ENCODE measurements around the gene DGCR6L. TPM values are rescaled to one million over a fixed set of nuclear protein-coding genes. Genes with fewer than 3 reads are reported as not detected.
"Not testable (repeated sequence)": the region's sequence is repeated elsewhere in the genome, so short reads cannot be mapped to it uniquely, and the experiment has no call there.

DGCR6L gene
- total RNA-seq, 4 donors from 2014 or later, result 62.5 to 123 (median 90.8) TPM

- 96% methylated on average over 13 of the region's 13 CpGs for WGBS, 2 donors
- intact Hi-C loops (cut with DNase I), result no loop called here
- Histone ChIP-seq H3K4me3 (replicated peaks in 1 of 3) (no peak overlapping the region), H3K9me3 (no peaks in the 10 kb centered on the region), H3K36me3 (no peaks in the 10 kb centered on the region), H3K27ac (no peak overlapping the region), H3K4me1 (no peaks in the 10 kb centered on the region), H3K27me3 (no peaks in the 10 kb centered on the region)
- no peak for TF ChIP-seq CTCF (IDR thresholded peaks at IDR 0.05)
- no peak for TF ChIP-seq POLR2A (IDR thresholded peaks at IDR 0.05)
- no peak for DNase-seq
Observed at GRCh38 chr22:20275836-20276235, 44.0 kb downstream of the DGCR6L start.

- H3K4me3 ChIP-seq (replicated peaks in 1 of 3); DNase-seq; intact Hi-C loops (cut with DNase I); H3K9me3 ChIP-seq; H3K36me3 ChIP-seq; H3K4me1 ChIP-seq; H3K27ac ChIP-seq; H3K27me3 ChIP-seq: not testable (repeated sequence)
- WGBS, 2 donors, result 65 to 79% methylated on average over 7 of the region's 7 CpGs
Observed at GRCh38 chr22:20275325-20275724, 44.5 kb downstream of the DGCR6L start.

GRCh38 chr22:20274374-20274773 is 45.5 kb downstream of the DGCR6L start:
- H3K4me1 ChIP-seq; H3K9me3 ChIP-seq; DNase-seq; intact Hi-C loops (cut with DNase I); H3K4me3 ChIP-seq (replicated peaks in 1 of 3); H3K36me3 ChIP-seq; H3K27ac ChIP-seq; H3K27me3 ChIP-seq: not testable (repeated sequence)
- WGBS, 2 donors, result 93% methylated on average over 5 of the region's 10 CpGs; no CpG with 5 or more reads in 1 of the 2 donors

GRCh38 chr22:20273758-20274181 is 46.1 kb downstream of the DGCR6L start:
- no peak for DNase-seq
- intact Hi-C loops (cut with DNase I), result no loop called here

GRCh38 chr22:20272700-20273099 is 47.2 kb downstream of the DGCR6L start:
- intact Hi-C loops (cut with DNase I), result no loop called here
- Histone ChIP-seq H3K27ac (no peak overlapping the region), H3K4me1 (peaks cover 4% of the 10 kb centered on the region in 2 donors), H3K9me3 (no peaks in the 10 kb centered on the region), H3K27me3 (no peaks in the 10 kb centered on the region), H3K4me3 (replicated peaks in 1 of 3) (no peak overlapping the region), H3K36me3 (no peaks in the 10 kb centered on the region)
- DNase-seq, result no peak
- TF ChIP-seq CTCF (IDR thresholded peaks at IDR 0.05), result no peak
- 75 to 87% methylated on average over 5 to 8 of the region's 13 CpGs for WGBS, 2 donors

More at GRCh38 chr22:20273758-20274181, 46.1 kb downstream of the DGCR6L start:
- Histone ChIP-seq H3K9me3 (no peaks in the 10 kb centered on the region), H3K27ac (no peak overlapping the region), H3K4me3 (replicated peaks in 1 of 3) (no peak overlapping the region), H3K4me1 (no peaks in the 10 kb centered on the region), H3K27me3 (no peaks in the 10 kb centered on the region), H3K36me3 (no peaks in the 10 kb centered on the region)
- WGBS, 2 donors, result 77% methylated on average over 7 of the region's 12 CpGs; no CpG with 5 or more reads in 1 of the 2 donors
- TF ChIP-seq CTCF (IDR thresholded peaks at IDR 0.05), result no peak
- TF ChIP-seq POLR2A (IDR thresholded peaks at IDR 0.05), result no peak

GRCh38 chr22:20272174-20272573 is 47.7 kb downstream of the DGCR6L start:
- no peaks in the 10 kb centered on the region for H3K27me3 ChIP-seq
- TF ChIP-seq POLR2A (IDR thresholded peaks at IDR 0.05) (no peak), CTCF (IDR thresholded peaks at IDR 0.05) (no peak)
- H3K36me3 ChIP-seq, result no peaks in the 10 kb centered on the region
- H3K4me1 ChIP-seq, result peaks cover 9% of the 10 kb centered on the region in 2 donors
- no peak overlapping the region for H3K4me3 ChIP-seq (replicated peaks in 1 of 3)
- 97 to 98% methylated on average over 9 of the region's 9 CpGs for WGBS, 2 donors
- intact Hi-C loops (cut with DNase I), result no loop called here
- no peak for DNase-seq
- no peaks in the 10 kb centered on the region for H3K9me3 ChIP-seq
- no peak overlapping the region for H3K27ac ChIP-seq

Measured in thyroid gland (tissue), 4 donors.